Measurements from ENCODE around the gene PHGDH.
"Not testable (repeated sequence)": the region's sequence is repeated elsewhere in the genome, so short reads cannot be mapped to it uniquely, and the experiment has no call there.

Gene PHGDH

DNA sequence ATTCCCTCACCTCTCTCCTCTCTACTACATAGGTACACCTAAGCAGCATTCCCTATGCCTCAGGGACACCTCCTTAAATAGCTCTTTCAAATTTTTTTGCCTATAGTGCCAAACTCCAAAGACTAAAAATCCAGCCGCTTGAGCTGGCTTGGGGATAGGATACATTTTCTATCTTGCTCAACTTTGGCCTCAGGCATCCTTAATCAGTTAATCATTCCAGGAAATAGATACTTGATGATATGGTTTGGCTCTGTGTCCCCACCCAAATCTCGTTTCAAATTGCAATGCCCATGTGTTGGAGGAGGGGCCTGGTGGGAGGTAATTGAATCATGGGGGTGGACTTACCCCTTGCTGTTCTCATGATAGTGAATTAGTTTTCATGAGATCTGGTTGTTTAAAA is 11.4 kb upstream of the PHGDH start:
- Mint-ChIP-seq H3K4me3 (no peak overlapping the region), H3K27ac (no peak overlapping the region), H3K4me1 (peaks cover 12% of the 10 kb centered on the region), H3K36me3 (ENCODE audit: low read depth) (peaks cover 18% of the 10 kb centered on the region), H3K9me3 (peaks cover 41% of the 10 kb centered on the region), H3K27me3 (ENCODE audit: low read depth, poor library complexity) (peaks cover 3% of the 10 kb centered on the region)
- TF ChIP-seq, protein P1, sequence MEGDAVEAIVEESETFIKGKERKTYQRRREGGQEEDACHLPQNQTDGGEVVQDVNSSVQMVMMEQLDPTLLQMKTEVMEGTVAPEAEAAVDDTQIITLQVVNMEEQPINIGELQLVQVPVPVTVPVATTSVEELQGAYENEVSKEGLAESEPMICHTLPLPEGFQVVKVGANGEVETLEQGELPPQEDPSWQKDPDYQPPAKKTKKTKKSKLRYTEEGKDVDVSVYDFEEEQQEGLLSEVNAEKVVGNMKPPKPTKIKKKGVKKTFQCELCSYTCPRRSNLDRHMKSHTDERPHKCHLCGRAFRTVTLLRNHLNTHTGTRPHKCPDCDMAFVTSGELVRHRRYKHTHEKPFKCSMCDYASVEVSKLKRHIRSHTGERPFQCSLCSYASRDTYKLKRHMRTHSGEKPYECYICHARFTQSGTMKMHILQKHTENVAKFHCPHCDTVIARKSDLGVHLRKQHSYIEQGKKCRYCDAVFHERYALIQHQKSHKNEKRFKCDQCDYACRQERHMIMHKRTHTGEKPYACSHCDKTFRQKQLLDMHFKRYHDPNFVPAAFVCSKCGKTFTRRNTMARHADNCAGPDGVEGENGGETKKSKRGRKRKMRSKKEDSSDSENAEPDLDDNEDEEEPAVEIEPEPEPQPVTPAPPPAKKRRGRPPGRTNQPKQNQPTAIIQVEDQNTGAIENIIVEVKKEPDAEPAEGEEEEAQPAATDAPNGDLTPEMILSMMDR (IDR thresholded peaks at IDR 0.05): no peak
- DNase-seq: no peak

DNA sequence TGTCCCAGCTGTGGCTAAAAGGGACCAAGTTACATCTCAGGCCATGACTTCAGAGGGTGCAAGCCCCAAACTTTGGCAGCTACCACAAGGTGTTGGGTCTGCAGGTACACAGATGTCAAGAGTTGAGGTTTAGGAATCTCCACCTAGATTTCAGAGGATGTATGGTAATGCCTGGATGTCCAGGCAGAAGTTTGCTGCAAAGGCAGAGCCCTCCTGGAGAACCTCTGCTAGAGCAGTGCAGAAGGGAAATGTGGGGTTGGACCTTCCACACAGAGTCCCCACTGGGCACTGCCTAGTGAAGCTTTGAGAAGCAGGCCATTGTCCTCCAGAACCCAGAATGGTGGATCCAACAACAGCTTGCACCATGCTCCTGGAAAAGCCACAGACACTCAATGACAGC is 10.1 kb upstream of the PHGDH start:
- TF ChIP-seq, protein P1 (IDR thresholded peaks at IDR 0.05): no peak
- Mint-ChIP-seq H3K36me3 (ENCODE audit: low read depth) (peaks cover 18% of the 10 kb centered on the region), H3K4me3 (no peak overlapping the region), H3K27me3 (ENCODE audit: low read depth, poor library complexity) (peaks cover 3% of the 10 kb centered on the region), H3K27ac (no peak overlapping the region), H3K9me3 (peaks cover 39% of the 10 kb centered on the region), H3K4me1 (peaks cover 12% of the 10 kb centered on the region)
- DNase-seq: no peak

DNA sequence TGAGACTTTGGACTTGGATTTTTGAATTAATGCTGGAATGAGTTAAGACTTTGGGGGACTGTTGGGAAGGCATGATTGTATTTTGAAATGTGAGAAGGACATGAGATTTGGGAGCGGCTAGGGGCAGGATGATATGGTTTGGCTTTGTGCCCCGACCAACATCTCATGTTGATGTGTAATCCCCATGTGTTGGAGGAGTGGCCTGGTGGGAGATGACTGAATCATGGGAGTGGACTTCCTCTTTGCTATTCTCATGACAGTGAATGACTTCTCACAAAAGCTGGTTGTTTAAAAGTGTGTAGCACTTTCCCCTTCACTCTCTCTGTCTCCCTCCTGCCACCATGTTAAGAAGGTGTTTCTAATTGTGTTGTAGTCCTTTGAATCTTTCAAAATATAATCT is 9.3 kb upstream of the PHGDH start:
- Mint-ChIP-seq H3K9me3 (peaks cover 39% of the 10 kb centered on the region), H3K27ac (no peak overlapping the region), H3K4me3 (no peak overlapping the region), H3K36me3 (ENCODE audit: low read depth) (peaks cover 18% of the 10 kb centered on the region), H3K27me3 (ENCODE audit: low read depth, poor library complexity) (peaks cover 3% of the 10 kb centered on the region), H3K4me1 (peaks cover 8% of the 10 kb centered on the region)
- TF ChIP-seq, protein P1 (IDR thresholded peaks at IDR 0.05): no peak
- DNase-seq: no peak

DNA sequence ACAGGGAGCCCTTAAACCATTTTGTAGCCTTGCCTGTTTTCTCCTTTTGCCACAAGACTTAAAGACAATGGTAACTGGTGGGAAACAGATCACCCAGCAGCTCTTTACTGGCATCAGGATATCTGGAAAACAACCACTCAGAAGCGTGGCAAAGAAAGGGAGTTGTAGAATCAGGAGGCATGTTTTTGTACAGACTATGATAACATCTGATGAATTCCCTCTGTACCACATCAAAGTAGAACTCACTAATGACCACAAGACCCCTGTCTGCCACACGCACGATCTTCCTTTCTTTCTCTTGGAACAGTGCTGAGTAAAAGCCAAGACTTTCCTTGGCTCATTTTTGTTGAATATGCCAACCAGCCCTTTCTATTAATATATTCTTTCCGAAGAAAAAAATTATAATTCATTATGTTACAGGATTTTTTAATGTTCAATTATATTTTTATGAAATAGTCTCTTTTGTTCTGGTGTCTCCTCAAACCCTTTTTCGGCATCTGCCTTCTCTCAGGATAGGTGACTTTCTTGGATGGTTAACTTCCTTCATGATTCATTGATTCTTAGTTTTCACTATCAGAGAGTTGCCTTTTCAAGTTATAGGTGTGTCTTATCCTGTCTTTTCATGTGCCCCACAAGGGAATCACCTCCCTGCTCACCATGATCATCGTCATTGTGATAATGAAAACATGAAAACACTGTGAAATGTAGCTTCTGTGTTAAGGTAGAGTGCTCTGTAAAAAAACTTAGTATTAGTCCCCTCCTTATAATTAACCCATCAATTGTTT is 7.9 kb upstream of the PHGDH start:
- no peak for DNase-seq
- peaks cover 39% of the 10 kb centered on the region for H3K9me3 Mint-ChIP-seq
- peaks cover 18% of the 10 kb centered on the region for H3K36me3 Mint-ChIP-seq (ENCODE audit: low read depth)
- H3K4me1 Mint-ChIP-seq: peaks cover 6% of the 10 kb centered on the region
- no peak overlapping the region for H3K4me3 Mint-ChIP-seq
- H3K27me3 Mint-ChIP-seq (ENCODE audit: low read depth, poor library complexity): peaks cover 3% of the 10 kb centered on the region
- TF ChIP-seq, protein P1 (IDR thresholded peaks at IDR 0.05): no peak
- no peak overlapping the region for H3K27ac Mint-ChIP-seq

DNA sequence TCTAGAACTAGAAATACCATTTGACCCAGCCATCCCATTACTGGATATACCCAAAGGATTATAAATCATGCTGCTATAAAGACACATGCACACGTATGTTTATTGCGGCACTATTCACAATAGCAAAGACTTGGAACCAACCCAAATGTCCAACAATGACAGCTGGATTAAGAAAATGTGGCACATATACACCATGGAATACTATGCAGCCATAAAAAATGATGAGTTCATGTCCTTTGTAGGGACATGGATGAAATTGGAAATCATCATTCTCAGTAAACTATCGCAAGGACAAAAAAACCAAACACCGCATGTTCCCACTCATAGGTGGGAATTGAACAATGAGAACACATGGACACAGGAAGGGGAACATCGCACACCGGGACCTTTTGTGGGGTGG is 5.1 kb upstream of the PHGDH start:
- not testable (repeated sequence) for DNase-seq; H3K27me3 Mint-ChIP-seq (ENCODE audit: low read depth, poor library complexity)
- peaks cover 11% of the 10 kb centered on the region for H3K36me3 Mint-ChIP-seq (ENCODE audit: low read depth)

DNA sequence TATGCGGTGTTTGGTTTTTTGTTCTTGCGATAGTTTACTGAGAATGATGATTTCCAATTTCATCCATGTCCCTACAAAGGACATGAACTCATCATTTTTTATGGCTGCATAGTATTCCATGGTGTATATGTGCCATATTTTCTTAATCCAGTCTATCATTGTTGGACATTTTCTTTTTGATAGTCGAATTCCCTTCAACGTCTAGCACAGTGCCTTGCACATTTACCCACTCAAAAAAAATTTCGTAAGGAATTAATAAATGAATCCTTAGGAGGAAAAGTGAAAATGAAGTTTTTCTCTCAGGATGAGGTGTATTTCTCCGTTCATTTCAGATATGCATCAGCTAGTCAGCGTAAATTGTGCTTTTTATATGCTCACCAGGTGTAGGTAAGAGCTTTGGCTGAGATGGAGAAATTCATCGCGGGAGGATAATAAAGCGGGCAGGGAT is 354 bp upstream of the PHGDH start:
- not testable (repeated sequence) for H3K27me3 Mint-ChIP-seq (ENCODE audit: low read depth, poor library complexity); DNase-seq; H3K36me3 Mint-ChIP-seq (ENCODE audit: low read depth); H3K9me3 Mint-ChIP-seq
- Mint-ChIP-seq H3K27ac (peak overlapping the region; percentile 80), H3K4me3 (peak overlapping the region; percentile 97), H3K4me1 (peaks cover 42% of the 10 kb centered on the region)

More for the DNA sequence above, 5.1 kb upstream of the PHGDH start:
- H3K4me1 Mint-ChIP-seq, H3K4me3 Mint-ChIP-seq, H3K27ac Mint-ChIP-seq: not testable (repeated sequence)
- peaks cover 23% of the 10 kb centered on the region for H3K9me3 Mint-ChIP-seq

Data from nephron progenitor cell (in vitro differentiated cells).